Psoas muscle (tissue), 8 donors: Measurements from ENCODE around the gene CDH4. TPM values are rescaled to one million over a fixed set of nuclear protein-coding genes. Genes with fewer than 3 reads are reported as not detected.

Experiments used
- ATAC-seq, 4 donors: fragments of 200-7000 bp; cut with Tn5 transposase; one replicate each; pipeline ENCODE4 v1.9.1; 2020; ENCODE audit warnings: moderate library complexity in 3 of 4, mild to moderate bottlenecking in 2 of 4
- DNase-seq, 2 donors: peaks; one replicate each; pipeline ENCODE4 v3.0.0-alpha.2; 2020
- H3K27ac ChIP-seq: fragments of 200-600 bp; one replicate; pipeline ENCODE4 v1.8.0; 2022
- H3K27me3 ChIP-seq, 3 donors: fragments of 200-600 bp in 1 of 3; one replicate each; pipeline versions ENCODE4 v1.6.1 to v1.8.0; 2013 to 2022; ENCODE audit warnings: low read length in 2 of 3, mild to moderate bottlenecking in 2 of 3, moderate library complexity in 1 of 3; ENCODE audit not compliant: insufficient read depth in 3 of 3
- H3K36me3 ChIP-seq, 2 donors: fragments of 200-600 bp in 1 of 2; one replicate each; pipeline versions ENCODE4 v1.6.1 to v1.8.0; 2013 to 2022; ENCODE audit warnings: low read depth in 1 of 2, mild to moderate bottlenecking in 1 of 2, moderate library complexity in 1 of 2; ENCODE audit not compliant: insufficient read depth in 1 of 2
- H3K4me1 ChIP-seq: fragments of 200-600 bp; one replicate; pipeline ENCODE4 v1.8.0; 2022
- H3K4me3 ChIP-seq: fragments of 200-600 bp; one replicate; pipeline ENCODE4 v1.8.0; 2022; ENCODE audit warnings: mild to moderate bottlenecking
- H3K9me3 ChIP-seq: fragments of 200-600 bp; one replicate; pipeline ENCODE4 v1.8.0; 2022
- CTCF ChIP-seq: fragments of 200-600 bp; IDR thresholded peaks from one replicate; pipeline ENCODE4 v1.8.0; 2022; ENCODE audit warnings: antibody characterized with exemption
- WGBS, 3 donors: extraction: QIAGEN DNeasy Blood & Tissue Kit; methylation state at CpG; one replicate each; pipeline versions ENCODE4 v1.1.6 to v1.1.7; 2013; 5-methylcytosine and 5-hydroxymethylcytosine counted together
- intact Hi-C, 2 donors: fragments of 100-400 bp; cut with DNase I; formaldehyde crosslinking; loops; one replicate each; pipeline versions ENCODE4 v1.11.0 to v1.14.2; 2022
- polyA plus RNA-seq, 3 donors: library from polyadenylated mRNA; stranded (reverse); fragments of 200-250 nt; gene quantifications; one replicate each; pipeline ENCODE4 v1.2.3, GENCODE V29; 2013
- total RNA-seq, 4 donors: library from RNA; stranded (reverse); fragmentation: NEBNext Ultra II Directional in 2 of 4; extraction: Animal tissue kit (Norgen Biotek cat#: 25700) in 2 of 4; gene quantifications; one replicate each; pipeline versions ENCODE4 v1.2.1 to v1.2.4, GENCODE V29; 2021 to 2023
- donor health status: healthy with polysubstance abuse.
- donor health status: DM: no; HTN: no; CAD: no; lungs with moderate emphysema.
- donor health status: Bipolar disorder and iron deficiency.
- donor health status: healthy.
- donor health status: DM: yes; HTN: yes; CAD: no.
- donor health status: DM: no; HTN: no; CAD: no.
- donor health status: DM: no; HTN: no; CAD: no.
- donor health status: DM: yes; HTN: yes; CAD: no.

CDH4 gene
- total and polyA plus RNA-seq, 7 donors: 0.26 to 1.0 (median 0.34) TPM

DNA sequence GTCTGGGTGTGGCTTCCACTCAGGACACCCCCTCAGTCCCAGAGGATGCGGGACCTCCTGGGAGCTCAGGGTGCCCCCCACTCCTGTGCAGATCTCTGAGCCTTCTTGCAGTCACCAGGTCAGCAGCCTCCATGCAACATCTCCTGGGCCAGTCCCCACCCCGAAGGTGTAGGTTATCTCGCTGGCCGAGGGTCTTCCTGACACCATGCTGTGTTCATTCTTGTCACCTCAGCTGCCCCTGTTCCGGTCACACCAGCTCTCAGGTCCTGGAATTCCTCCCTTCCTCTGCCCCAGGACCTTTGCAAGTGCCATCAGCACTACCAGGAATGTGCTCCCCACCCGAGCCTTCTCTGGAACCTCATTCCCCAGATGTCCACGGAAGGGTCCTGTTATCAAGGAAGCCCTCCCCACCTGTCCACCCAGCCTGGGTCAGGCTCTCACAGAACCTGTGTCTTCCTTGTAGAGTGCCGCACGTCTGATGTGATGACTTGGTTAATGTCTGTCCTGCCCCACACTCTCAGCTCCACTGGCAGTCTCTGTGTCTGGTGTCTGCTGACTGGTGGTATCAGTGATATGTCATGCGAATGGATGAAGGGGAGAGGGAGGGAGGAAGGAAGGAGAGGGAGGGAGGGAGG is 484.1 kb downstream of the CDH4 start:
- WGBS, 3 donors: 69 to 79% (median 71%) methylated on average over 10 of the region's 10 CpGs
- peak in 1 of 2 donors; percentile 27 for DNase-seq
- no peaks in the 10 kb centered on the region for H3K36me3 ChIP-seq
- H3K27me3 ChIP-seq: peaks cover 0 to 2% (median 0%) of the 10 kb centered on the region in 3 donors
- H3K4me3 ChIP-seq: no peak overlapping the region
- no peak overlapping the region for H3K27ac ChIP-seq
- H3K9me3 ChIP-seq: no peaks in the 10 kb centered on the region
- no peak for TF ChIP-seq CTCF
- intact Hi-C loops: no loop called here
- no peaks in the 10 kb centered on the region for H3K4me1 ChIP-seq
- ATAC-seq: no peak

- intact Hi-C loops: no loop called here
- peaks cover 0 to 2% (median 0%) of the 10 kb centered on the region in 3 donors for H3K27me3 ChIP-seq
- WGBS, 3 donors: 66 to 77% (median 68%) methylated on average over 14 of the region's 14 CpGs
Measured at GRCh38 chr20:61736751-61737310, 484.8 kb downstream of the CDH4 start.

DNA sequence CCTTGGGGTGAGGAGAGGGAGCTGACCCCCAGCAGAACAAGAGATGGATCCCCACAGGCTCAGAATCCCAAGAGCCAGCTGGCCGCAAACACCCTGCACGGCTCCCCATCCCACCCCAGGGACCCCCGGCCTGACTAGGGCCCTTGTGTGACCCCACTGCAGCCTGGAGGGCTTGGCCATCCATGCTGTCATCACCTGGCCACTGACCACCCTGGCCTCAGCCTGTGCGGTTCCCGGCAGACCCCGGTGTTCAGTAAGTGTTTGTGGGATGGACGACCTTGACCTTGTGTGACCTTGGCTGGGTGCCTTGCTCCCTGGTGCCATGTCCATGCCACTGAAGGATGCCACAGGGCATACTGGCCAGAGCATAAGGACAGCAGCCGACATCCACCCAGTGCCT is 485.3 kb downstream of the CDH4 start:
- Histone ChIP-seq H3K4me3 (no peak overlapping the region), H3K27me3 (peaks cover 0 to 2% (median 0%) of the 10 kb centered on the region in 3 donors), H3K9me3 (no peaks in the 10 kb centered on the region), H3K36me3 (no peaks in the 10 kb centered on the region), H3K4me1 (no peaks in the 10 kb centered on the region), H3K27ac (no peak overlapping the region)
- WGBS, 3 donors: 69 to 83% (median 75%) methylated on average over 8 of the region's 8 CpGs
- intact Hi-C loops: no loop called here
- peak in 1 of 2 donors; percentile 28 for DNase-seq
- no peak for TF ChIP-seq CTCF
- no peak for ATAC-seq

More at GRCh38 chr20:61736751-61737310, 484.8 kb downstream of the CDH4 start:
- no peak overlapping the region for H3K4me3 ChIP-seq
- H3K36me3 ChIP-seq: no peaks in the 10 kb centered on the region
- no peak overlapping the region for H3K27ac ChIP-seq
- DNase-seq (peak in 1 of 2 donors; percentile 19), ATAC-seq (no peak)
- no peak for TF ChIP-seq CTCF
- no peaks in the 10 kb centered on the region for H3K9me3 ChIP-seq
- no peaks in the 10 kb centered on the region for H3K4me1 ChIP-seq

DNA sequence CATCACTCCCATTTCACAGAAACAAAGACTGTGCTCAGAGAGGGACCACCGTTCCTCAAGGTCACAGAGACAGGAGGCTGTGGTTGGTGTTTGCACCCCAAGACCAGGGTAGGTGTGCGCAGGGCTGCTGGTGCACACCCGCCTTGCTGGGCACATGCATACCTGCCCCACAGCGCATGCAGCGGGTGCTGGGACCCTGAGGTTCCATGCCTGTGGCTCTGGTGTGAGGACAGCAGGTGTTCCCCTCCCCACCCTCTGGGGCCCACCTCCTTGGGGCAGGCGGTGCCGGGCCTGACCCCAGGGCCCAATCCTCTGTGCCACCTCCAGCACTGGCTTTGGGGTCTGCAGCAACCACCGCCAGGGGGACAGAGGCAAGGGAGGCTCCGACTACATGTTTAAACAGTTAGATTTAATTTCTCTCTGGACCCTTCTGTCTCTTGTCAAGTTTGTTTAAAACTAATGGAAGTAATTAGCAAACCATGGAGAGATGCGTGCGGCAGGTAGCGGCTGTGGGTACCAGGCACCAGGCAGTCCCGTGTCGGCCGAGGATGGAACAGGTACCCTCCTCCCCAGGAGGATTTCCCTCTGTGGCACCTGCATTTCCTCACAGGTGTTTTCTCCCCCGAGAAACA is 485.9 kb downstream of the CDH4 start:
- Histone ChIP-seq H3K9me3 (no peaks in the 10 kb centered on the region), H3K27ac (no peak overlapping the region), H3K4me1 (no peaks in the 10 kb centered on the region), H3K36me3 (no peaks in the 10 kb centered on the region), H3K27me3 (peaks cover 0 to 2% (median 0%) of the 10 kb centered on the region in 3 donors), H3K4me3 (no peak overlapping the region)
- WGBS, 3 donors: 86 to 88% (median 88%) methylated on average over 16 of the region's 16 CpGs
- no peak for TF ChIP-seq CTCF
- intact Hi-C loops: no loop called here
- DNase-seq (peak in 1 of 2 donors; percentile 23), ATAC-seq (no peak)
